T47D (cell line): Measurements from ENCODE around the gene GMPR2.
A peak's percentile ranks its signal among the peaks of the same experiment; 100 is the strongest.

Experiments used
- DNase-seq, 2 experiments: peaks; one replicate each; pipeline versions ENCODE4 v3.0.0 to v3.0.0-alpha.2; 2011 to 2012; ENCODE audit warnings: low read depth in 1 of 2, low spot score in 1 of 2
- JUND ChIP-seq: IDR thresholded peaks from 2 replicates; pipeline ENCODE4 v1.6.1; 2012; ENCODE audit warnings: low read depth
- in situ Hi-C: cut with HindIII; loops from 2 replicates; pipeline ENCODE4 v1.10.0; 2016; ENCODE audit warnings: low sequenced_read_pairs, low pct_unique_long_range_greater_than_20kb

GMPR2 gene

DNA sequence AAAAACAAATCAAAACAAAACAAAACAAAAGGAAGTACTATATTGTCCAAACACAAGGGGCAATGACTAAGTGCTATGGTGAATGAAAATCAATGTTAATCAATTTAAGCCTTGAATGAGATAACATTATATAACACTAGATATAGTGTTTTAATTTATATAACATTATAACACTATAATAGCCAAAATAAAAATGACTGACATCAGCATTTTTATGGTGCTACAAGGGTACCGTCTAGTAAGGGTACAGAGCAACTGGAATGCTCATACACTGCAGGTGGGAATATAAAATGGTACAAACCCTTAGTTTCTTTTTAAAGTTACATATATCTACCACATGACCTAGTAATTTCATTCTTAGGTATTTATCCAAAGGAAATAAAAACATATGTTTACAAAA is 6.3 kb upstream of the GMPR2 start:
- TF ChIP-seq JUND = no peak
- in situ Hi-C loops = no loop called here
- DNase-seq = no peak

DNA sequence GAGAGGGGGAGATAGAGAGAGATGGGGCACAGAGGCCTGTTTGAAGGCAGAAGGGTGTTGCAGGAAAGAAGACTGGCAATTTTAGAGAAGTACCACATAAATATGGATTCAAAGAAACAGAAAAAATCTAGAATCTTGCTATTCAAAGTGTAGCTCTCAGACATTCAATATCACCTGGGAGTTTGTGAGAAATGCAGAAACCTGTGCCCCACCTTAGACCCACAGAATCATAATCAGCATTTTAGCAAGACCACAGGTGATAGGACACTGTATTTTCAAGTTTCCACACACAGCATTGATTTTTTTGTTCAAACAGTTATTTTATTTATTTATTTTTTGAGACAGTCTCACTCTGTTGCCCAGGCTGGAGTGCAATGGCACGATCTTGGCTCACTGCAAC is 3.8 kb upstream of the GMPR2 start:
- in situ Hi-C loops = no loop called here
- no peak for TF ChIP-seq JUND
- DNase-seq = no peak

DNA sequence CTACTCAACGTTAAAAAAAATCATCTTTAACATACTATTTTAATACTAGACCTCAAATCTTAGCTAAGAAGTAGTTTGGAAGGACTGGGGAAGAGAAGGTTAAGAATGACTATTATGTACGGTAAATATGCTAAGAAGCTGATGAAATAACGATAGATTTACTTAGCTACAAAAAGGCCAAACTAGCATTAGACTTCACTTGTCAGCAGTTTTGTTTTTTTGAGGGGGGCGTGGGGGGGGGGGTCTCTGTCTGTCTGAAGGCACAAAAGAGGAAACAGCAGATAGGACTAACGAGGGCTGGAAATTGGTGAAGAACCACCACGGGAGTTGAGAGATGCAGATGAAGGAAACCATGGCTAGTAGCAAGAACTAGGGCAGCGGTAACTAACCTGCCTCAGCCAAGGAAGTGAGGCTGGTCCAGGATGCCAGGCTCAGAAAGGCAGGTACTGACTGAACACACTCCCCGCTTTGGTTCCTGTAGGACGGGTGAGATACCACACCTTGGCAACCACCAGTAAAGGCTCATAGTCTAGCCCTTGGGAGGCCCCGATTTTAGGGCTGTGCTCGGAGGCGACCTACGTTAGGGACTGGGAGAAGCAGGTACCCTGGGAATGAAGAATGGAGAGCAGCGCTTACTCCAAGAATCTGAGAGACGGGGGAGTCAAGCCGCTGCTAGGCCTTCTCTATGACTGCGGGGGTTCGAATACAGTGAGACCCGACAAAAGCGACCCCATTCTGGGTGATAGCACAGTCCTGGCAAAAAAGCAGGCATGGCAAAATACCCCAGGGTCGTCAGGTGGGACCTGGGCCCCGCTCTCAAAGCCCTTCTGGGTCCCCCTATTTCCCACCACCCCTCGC is 1.2 kb upstream of the GMPR2 start:
- in situ Hi-C loops = no loop called here
- no peak for TF ChIP-seq JUND
- no peak for DNase-seq

DNA sequence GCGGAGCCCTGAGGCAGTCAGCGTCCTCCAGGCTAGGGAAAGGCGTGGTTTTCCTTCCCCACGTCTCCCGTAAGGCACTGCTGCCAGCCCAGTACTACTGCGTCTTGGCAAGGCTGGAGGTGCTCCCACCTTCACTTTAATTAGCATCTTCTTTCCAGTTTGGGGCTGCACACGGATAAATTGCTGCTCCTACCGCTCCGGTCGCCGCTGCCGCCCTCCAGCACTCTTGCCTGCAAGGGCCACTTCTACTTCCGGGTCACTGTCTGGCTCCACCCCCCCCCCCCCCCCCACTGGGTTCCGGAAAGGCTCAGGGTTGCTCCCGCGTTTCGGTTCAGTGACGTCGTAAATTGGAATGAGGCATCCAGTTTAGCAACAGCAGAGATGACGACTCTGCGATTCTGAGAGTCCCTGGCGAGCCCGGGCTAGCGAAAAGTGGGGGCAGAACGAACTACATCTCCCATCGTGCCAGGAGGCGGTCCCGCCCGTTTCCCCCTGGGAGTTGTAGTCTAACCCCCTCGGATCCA is 546 bp upstream of the GMPR2 start, which contains the start of gene NEDD8:
Gene NEDD8, minus strand, starts transcription at position 247 of the 524 bp plus-strand sequence. Its CDS starts 100 bp downstream, at position 147.
- no peak for TF ChIP-seq JUND

DNA sequence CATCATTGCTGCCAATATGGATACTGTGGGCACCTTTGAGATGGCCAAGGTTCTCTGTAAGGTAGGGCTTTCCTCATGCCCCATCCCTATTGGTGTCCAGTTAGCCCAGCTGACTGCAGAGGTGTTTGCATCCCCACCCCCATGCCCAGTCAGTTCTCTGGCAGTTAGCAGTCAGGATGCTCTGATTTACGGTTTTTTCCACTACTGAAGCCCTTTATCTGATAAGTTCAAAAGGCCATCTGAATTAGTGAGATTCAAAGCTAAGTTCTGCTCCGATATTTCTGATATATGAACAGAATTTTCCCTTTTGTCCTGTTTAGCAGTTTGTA is 773 bp downstream of the GMPR2 start:
- in situ Hi-C loops = no loop called here
- no peak for DNase-seq
- TF ChIP-seq JUND = no peak

More for the DNA sequence above, 546 bp upstream of the GMPR2 start, which contains the start of gene NEDD8:
- DNase-seq = peak; percentile 45 to 96
- in situ Hi-C loops = no loop called here

DNA sequence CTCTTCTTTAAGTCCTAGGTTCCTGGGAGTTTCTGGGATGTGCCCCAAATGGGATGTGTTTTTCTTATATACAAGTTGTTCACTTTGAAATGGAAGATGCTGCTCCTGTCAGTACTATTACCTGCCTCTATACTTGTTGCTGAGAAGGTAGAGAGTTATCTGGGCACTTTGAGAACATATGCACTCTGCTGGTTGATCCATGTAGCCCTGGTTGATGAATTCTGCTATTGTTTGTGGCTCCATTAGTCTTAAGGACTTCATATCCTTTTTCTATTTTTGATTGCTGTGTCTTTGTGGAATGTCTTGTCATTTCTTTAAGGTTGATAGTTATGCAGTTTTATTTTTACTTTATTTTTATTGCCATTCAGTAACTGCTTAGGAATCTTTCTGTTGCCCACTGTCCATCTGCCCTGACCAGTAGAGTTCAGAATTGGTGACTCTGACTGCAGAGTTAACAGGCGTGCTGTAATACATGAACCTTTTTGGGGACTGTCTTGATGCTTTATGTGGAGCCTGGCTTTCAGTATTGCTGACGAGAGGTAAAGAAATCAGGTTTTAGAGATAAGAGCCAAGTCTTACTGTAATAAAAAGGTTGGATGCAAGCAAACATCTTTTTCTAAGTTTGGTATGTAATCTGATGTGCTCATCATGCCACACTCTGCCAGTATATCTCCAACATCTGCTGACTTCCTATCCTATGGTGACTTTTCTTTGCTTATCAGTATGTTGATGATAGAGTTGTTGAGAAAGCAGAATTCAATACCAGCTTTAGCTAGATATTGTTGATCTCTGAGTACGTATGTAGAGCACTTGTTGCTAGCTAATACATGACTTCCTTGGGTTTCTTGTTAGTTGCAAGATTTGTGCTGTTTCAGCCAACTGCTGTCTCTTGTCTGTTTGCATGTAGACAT is 1.6 kb downstream of the GMPR2 start:
- TF ChIP-seq JUND = no peak
- no peak for DNase-seq
- in situ Hi-C loops = no loop called here

DNA sequence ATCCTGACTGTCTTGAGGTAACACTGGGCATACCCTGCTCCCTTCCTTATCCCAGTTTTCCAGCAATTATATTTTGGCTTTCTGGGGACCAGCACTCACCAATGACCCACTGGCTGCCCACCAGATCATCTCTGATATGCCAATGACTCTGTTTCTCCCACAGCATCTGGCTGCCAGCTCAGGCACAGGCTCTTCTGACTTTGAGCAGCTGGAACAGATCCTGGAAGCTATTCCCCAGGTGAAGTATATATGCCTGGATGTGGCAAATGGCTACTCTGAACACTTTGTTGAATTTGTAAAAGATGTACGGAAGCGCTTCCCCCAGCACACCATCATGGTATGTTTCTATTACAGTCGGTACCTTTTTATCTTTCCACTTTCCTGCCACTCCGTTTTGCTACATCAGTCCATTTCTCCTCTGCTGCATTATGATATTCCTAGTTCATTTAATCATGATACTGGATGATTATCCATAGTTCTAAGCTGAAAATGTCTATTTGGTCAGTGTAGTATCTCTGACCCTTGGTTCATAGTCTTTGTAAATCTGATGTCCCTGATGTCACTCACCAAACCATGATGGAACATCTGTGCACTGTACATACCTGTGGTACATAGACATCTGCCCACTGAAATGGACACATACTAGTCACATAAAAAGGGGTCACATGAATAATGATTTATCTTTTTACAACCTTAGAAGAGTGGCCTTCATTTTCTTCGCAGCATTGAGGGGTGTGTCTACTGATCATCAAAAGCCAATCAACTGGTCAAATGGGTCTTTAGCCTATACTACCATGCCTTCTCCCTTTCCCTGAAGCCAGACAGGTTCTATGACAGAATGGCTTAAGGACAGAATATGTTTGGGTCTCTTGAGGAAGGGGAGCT is 3.3 kb downstream of the GMPR2 start:
- in situ Hi-C loops = no loop called here
- no peak for TF ChIP-seq JUND
- DNase-seq = no peak

DNA sequence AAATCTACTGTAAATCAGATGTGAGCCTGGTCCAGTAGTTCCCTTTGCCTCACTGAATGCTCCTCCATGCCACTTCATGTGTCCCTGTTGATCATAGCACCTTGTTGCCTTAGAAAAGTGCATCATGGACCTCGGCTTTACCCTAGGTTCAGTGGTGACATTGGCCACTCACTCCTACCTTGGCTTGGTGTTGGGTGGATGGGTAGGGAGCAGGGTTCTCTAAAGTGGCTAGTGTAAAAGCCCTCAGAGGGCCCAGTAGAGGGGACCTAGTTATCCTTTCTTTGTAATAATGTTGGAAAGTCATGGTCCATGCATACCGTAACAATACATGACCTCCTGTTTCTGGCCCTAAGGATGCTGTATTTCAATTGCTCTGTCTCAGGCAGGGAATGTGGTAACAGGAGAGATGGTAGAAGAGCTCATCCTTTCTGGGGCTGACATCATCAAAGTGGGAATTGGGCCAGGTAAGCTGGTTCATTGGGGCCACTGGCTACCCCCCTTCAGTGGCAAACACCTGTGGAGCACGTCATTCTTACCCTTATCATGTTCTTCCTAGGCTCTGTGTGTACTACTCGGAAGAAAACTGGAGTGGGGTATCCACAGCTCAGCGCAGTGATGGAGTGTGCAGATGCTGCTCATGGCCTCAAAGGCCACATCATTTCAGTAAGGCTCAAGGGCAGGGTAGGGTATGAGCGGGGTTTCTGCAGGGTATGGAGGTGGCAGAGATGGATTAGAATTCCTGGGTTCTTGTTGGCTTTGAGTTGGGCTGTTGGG is 4.1 kb downstream of the GMPR2 start:
- in situ Hi-C loops = no loop called here
- no peak for DNase-seq
- no peak for TF ChIP-seq JUND

DNA sequence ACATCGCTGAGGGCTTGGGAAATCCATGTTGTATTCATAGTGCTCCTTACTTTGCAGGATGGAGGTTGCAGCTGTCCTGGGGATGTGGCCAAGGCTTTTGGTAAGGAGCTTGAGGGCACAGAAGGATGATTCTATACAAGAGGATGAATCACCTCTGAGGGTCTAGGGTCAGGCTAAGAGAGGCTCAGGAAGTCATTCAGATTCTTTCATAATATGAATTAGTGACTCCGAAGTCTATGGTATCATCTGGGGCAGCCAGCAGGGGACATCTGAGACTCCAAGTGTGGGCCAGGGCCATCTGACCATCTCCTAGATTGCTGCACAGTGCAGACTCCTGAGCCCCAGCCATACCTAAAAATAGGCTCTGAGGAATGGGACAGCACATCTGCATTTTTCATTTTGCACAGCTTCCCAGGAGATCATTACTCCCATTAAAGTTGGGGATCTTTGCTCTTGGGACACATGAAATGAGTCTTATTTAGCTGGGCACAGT is 4.8 kb downstream of the GMPR2 start:
- in situ Hi-C loops = no loop called here
- TF ChIP-seq JUND = no peak
- DNase-seq = no peak

DNA sequence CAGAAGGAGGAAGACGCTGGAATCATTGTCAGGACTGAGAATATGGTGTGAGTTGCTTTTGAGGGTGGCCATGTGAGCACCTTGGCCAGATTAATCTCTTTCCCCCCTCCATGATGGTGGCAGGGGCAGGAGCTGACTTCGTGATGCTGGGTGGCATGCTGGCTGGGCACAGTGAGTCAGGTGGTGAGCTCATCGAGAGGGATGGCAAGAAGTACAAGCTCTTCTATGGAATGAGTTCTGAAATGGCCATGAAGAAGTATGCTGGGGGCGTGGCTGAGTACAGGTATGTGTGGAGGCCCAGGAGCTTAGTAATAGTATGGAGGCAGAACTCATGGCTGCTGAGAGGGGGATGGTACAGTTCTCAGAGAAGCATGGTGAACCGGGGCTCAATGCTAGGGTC is 5.4 kb downstream of the GMPR2 start:
- TF ChIP-seq JUND = no peak
- in situ Hi-C loops = no loop called here
- DNase-seq = no peak

DNA sequence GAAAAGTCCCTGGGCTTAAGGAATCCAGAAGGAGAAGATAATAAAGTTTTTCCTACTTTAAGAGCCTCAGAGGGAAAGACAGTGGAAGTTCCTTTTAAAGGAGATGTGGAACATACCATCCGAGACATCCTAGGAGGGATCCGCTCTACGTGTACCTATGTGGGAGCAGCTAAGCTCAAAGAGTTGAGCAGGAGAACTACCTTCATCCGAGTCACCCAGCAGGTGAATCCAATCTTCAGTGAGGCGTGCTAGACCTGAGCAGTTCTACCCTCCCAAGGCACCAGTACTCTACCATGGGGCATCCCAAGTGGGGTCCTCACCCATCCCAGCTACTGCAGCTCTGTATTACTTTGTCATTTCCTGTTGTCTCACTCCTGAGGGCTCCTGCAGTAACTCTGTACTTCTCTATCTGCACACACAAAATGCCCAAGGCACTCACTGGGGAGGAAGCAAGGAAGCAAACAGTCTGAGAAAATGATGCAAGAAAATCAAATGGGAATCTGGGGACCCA is 5.9 kb downstream of the GMPR2 start:
- in situ Hi-C loops = no loop called here
- DNase-seq = no peak
- TF ChIP-seq JUND = no peak
